ENCODE data around the gene UBASH3A. TPM values are rescaled to one million over a fixed set of nuclear protein-coding genes. Genes with fewer than 3 reads are reported as not detected.

Gene UBASH3A
- polyA plus RNA-seq, 1 donor from 2014 or later = 1.6 TPM

- Mint-ChIP-seq H3K4me1 (peaks cover 18 to 20% (median 20%) of the 10 kb centered on the region in 3 donors), H3K9me3 (no peaks in the 10 kb centered on the region), H3K27me3 (peaks cover 3% of the 10 kb centered on the region), H3K4me3 (no peak overlapping the region), H3K36me3 (no peaks in the 10 kb centered on the region), H3K27ac (no peak overlapping the region)
Measured at GRCh38 chr21:42456457-42456856, 52.8 kb downstream of the UBASH3A start.

- Mint-ChIP-seq H3K27me3 (peaks cover 2% of the 10 kb centered on the region), H3K36me3 (no peaks in the 10 kb centered on the region), H3K9me3 (no peaks in the 10 kb centered on the region), H3K4me3 (no peak overlapping the region), H3K27ac (peak overlapping the region in 1 of 3 donors; percentile 7), H3K4me1 (peaks cover 39 to 44% (median 42%) of the 10 kb centered on the region in 3 donors)
Measured at GRCh38 chr21:42459082-42459460, 55.4 kb downstream of the UBASH3A start.

- no peaks in the 10 kb centered on the region for H3K9me3 Mint-ChIP-seq
- H3K27ac Mint-ChIP-seq = peak overlapping the region; percentile 99 to 100 (median 99)
- peaks cover 42 to 46% (median 44%) of the 10 kb centered on the region in 3 donors for H3K4me1 Mint-ChIP-seq
- H3K27me3 Mint-ChIP-seq = peaks cover 1% of the 10 kb centered on the region
- peak overlapping the region in 2 of 4 donors; percentile 10 to 87 for H3K4me3 Mint-ChIP-seq
- H3K36me3 Mint-ChIP-seq = no peaks in the 10 kb centered on the region
Measured at GRCh38 chr21:42459546-42460215, 56.0 kb downstream of the UBASH3A start.

GRCh38 chr21:42460391-42461184 lies 56.9 kb downstream of the UBASH3A start:
- H3K27ac Mint-ChIP-seq = peak overlapping the region; percentile 99 to 100 (median 99)
- H3K4me3 Mint-ChIP-seq = peak overlapping the region; percentile 80 to 89 (median 88)
- peaks cover 50 to 55% (median 50%) of the 10 kb centered on the region in 3 donors for H3K4me1 Mint-ChIP-seq
- no peaks in the 10 kb centered on the region for H3K36me3 Mint-ChIP-seq
- peaks cover 4% of the 10 kb centered on the region for H3K27me3 Mint-ChIP-seq
- H3K9me3 Mint-ChIP-seq = no peaks in the 10 kb centered on the region

GRCh38 chr21:42461185-42461520 lies 57.5 kb downstream of the UBASH3A start:
- Mint-ChIP-seq H3K4me3 (peak overlapping the region; percentile 80 to 89 (median 88)), H3K4me1 (peaks cover 54 to 60% (median 54%) of the 10 kb centered on the region in 3 donors), H3K27me3 (peaks cover 4% of the 10 kb centered on the region), H3K9me3 (no peaks in the 10 kb centered on the region), H3K27ac (peak overlapping the region; percentile 99 to 100 (median 99)), H3K36me3 (no peaks in the 10 kb centered on the region)

GRCh38 chr21:42461881-42462877 lies 58.5 kb downstream of the UBASH3A start:
- Mint-ChIP-seq H3K36me3 (no peaks in the 10 kb centered on the region), H3K4me1 (peaks cover 57 to 58% (median 57%) of the 10 kb centered on the region in 3 donors), H3K9me3 (no peaks in the 10 kb centered on the region), H3K4me3 (peak overlapping the region in 3 of 4 donors; percentile 29 to 87 (median 86)), H3K27me3 (peaks cover 6% of the 10 kb centered on the region), H3K27ac (peak overlapping the region; percentile 99 to 100 (median 99))

GRCh38 chr21:42463861-42464515 lies 60.3 kb downstream of the UBASH3A start:
- H3K27me3 Mint-ChIP-seq = peaks cover 7% of the 10 kb centered on the region
- no peaks in the 10 kb centered on the region for H3K9me3 Mint-ChIP-seq
- H3K4me1 Mint-ChIP-seq = peaks cover 63 to 65% (median 65%) of the 10 kb centered on the region in 3 donors
- H3K27ac Mint-ChIP-seq = peak overlapping the region; percentile 74 to 100 (median 99)
- no peaks in the 10 kb centered on the region for H3K36me3 Mint-ChIP-seq
- peak overlapping the region in 3 of 4 donors; percentile 13 to 27 (median 15) for H3K4me3 Mint-ChIP-seq

- Mint-ChIP-seq H3K27ac (peak overlapping the region; percentile 81 to 100 (median 85)), H3K27me3 (peaks cover 10% of the 10 kb centered on the region), H3K36me3 (no peaks in the 10 kb centered on the region), H3K9me3 (no peaks in the 10 kb centered on the region), H3K4me1 (peaks cover 63 to 66% (median 64%) of the 10 kb centered on the region in 3 donors), H3K4me3 (peak overlapping the region; percentile 44 to 67 (median 50))
Measured at GRCh38 chr21:42465008-42465802, 61.5 kb downstream of the UBASH3A start.

GRCh38 chr21:42465803-42466127 lies 62.1 kb downstream of the UBASH3A start:
- Mint-ChIP-seq H3K9me3 (no peaks in the 10 kb centered on the region), H3K4me1 (peaks cover 59 to 60% (median 59%) of the 10 kb centered on the region in 3 donors), H3K36me3 (no peaks in the 10 kb centered on the region), H3K27me3 (peaks cover 10% of the 10 kb centered on the region), H3K27ac (peak overlapping the region in 2 of 3 donors; percentile 85 to 100), H3K4me3 (peak overlapping the region in 3 of 4 donors; percentile 44 to 67 (median 50))

- Mint-ChIP-seq H3K27ac (peak overlapping the region in 2 of 3 donors; percentile 18 to 85), H3K4me3 (no peak overlapping the region), H3K36me3 (no peaks in the 10 kb centered on the region), H3K27me3 (peaks cover 10% of the 10 kb centered on the region), H3K4me1 (peaks cover 49 to 51% (median 51%) of the 10 kb centered on the region in 3 donors), H3K9me3 (no peaks in the 10 kb centered on the region)
Measured at GRCh38 chr21:42466700-42467099, 63.0 kb downstream of the UBASH3A start.

GRCh38 chr21:42467140-42467983 lies 63.7 kb downstream of the UBASH3A start:
- Mint-ChIP-seq H3K36me3 (no peaks in the 10 kb centered on the region), H3K4me3 (peak overlapping the region in 2 of 4 donors; percentile 25 to 47), H3K9me3 (no peaks in the 10 kb centered on the region), H3K27me3 (peaks cover 13% of the 10 kb centered on the region), H3K4me1 (peaks cover 45 to 46% (median 46%) of the 10 kb centered on the region in 3 donors), H3K27ac (peak overlapping the region; percentile 2 to 85 (median 18))

GRCh38 chr21:42468491-42469131 lies 64.9 kb downstream of the UBASH3A start:
- H3K27me3 Mint-ChIP-seq = peaks cover 16% of the 10 kb centered on the region
- no peak overlapping the region for H3K27ac Mint-ChIP-seq
- no peak overlapping the region for H3K4me3 Mint-ChIP-seq
- no peaks in the 10 kb centered on the region for H3K36me3 Mint-ChIP-seq
- H3K9me3 Mint-ChIP-seq = no peaks in the 10 kb centered on the region
- peaks cover 35 to 37% (median 36%) of the 10 kb centered on the region in 3 donors for H3K4me1 Mint-ChIP-seq

Data from IgD-negative memory B cell (primary cell).